Activated B cell treated with CpG ODN at 0.5 μM for 24 hours (primary cell): ENCODE results near the gene EDRF1. TPM values are rescaled to one million over a fixed set of nuclear protein-coding genes. Genes with fewer than 3 reads are reported as not detected.

ENCODE experiments used
- ATAC-seq: fragments of 200-7000 bp; cut with Tn5 transposase; one replicate; pipeline ENCODE4 v1.10.0; 2021; ENCODE audit warnings: low read depth, mild to moderate bottlenecking, moderate library complexity
- CTCF ChIA-PET: fragments of 350-600 bp; sonication (Branson Sonifier 250); formaldehyde crosslinking; loops from one replicate; lab custom pipeline; 2021; ENCODE audit warnings: antibody characterized with exemption; lab: Charles Lee
- POLR2A ChIA-PET: fragments of 350-600 bp; sonication (Branson Sonifier 250); formaldehyde crosslinking; loops from one replicate; lab custom pipeline; 2021; ENCODE audit warnings: antibody characterized with exemption; lab: Charles Lee
- DNase-seq: peaks from one replicate; pipeline ENCODE4 v3.0.0; 2022
- H3K27ac Mint-ChIP-seq: one replicate; pipeline ENCODE4 v1.8.0; 2020; ENCODE audit warnings: mixed read lengths
- H3K27me3 Mint-ChIP-seq: one replicate; pipeline ENCODE4 v1.8.0; 2021; ENCODE audit warnings: mixed read lengths
- H3K36me3 Mint-ChIP-seq: one replicate; pipeline ENCODE4 v1.8.0; 2021; ENCODE audit warnings: low read depth, mixed read lengths
- H3K4me1 Mint-ChIP-seq: one replicate; pipeline ENCODE4 v1.8.0; 2021; ENCODE audit warnings: mixed read lengths
- H3K4me3 Mint-ChIP-seq: one replicate; pipeline ENCODE4 v1.8.0; 2020; ENCODE audit warnings: mild to moderate bottlenecking, mixed read lengths
- H3K9me3 Mint-ChIP-seq: one replicate; pipeline ENCODE4 v1.8.0; 2020; ENCODE audit warnings: mixed read lengths
- CTCF ChIP-seq: fragments of 200-600 bp; IDR thresholded peaks from one replicate; pipeline ENCODE4 v1.8.0; 2022; ENCODE audit warnings: antibody characterized with exemption, mild to moderate bottlenecking
- intact Hi-C: fragments of 100-400 bp; cut with micrococcal nuclease; formaldehyde crosslinking; loops from one replicate; pipeline ENCODE4 v1.15.1; 2024
- total RNA-seq: library from RNA; stranded (reverse); gene quantifications from 2 replicates; pipeline ENCODE4 v1.2.3, GENCODE V29; 2022

Gene EDRF1
- total RNA-seq, 1 donor from 2014 or later, result 52.7 TPM

- POLR2A ChIA-PET, result no interaction called here
Measured at GRCh38 chr10:125765835-125766234, 46.3 kb downstream of the EDRF1 start.

GRCh38 chr10:125766511-125766910, 47.0 kb downstream of the EDRF1 start:
- Mint-ChIP-seq H3K9me3 (no peaks in the 10 kb centered on the region), H3K27ac (no peak overlapping the region), H3K27me3 (no peaks in the 10 kb centered on the region), H3K4me1 (no peaks in the 10 kb centered on the region), H3K4me3 (no peak overlapping the region), H3K36me3 (peaks cover 57% of the 10 kb centered on the region)
- intact Hi-C loops, result no loop called here
- TF ChIP-seq CTCF, result no peak
- DNase-seq (no peak), ATAC-seq (no peak)
- POLR2A ChIA-PET, result no interaction called here
- CTCF ChIA-PET, result no interaction called here

More at GRCh38 chr10:125765835-125766234, 46.3 kb downstream of the EDRF1 start:
- CTCF ChIA-PET, result no interaction called here
- no peak overlapping the region for H3K4me3 Mint-ChIP-seq
- no peak for ATAC-seq
- peaks cover 62% of the 10 kb centered on the region for H3K36me3 Mint-ChIP-seq
- intact Hi-C loops, result no loop called here
- TF ChIP-seq CTCF, result no peak
- H3K27ac Mint-ChIP-seq, result no peak overlapping the region
- no peaks in the 10 kb centered on the region for H3K27me3 Mint-ChIP-seq
- DNase-seq, result no peak
- H3K4me1 Mint-ChIP-seq, result no peaks in the 10 kb centered on the region
- no peaks in the 10 kb centered on the region for H3K9me3 Mint-ChIP-seq

GRCh38 chr10:125768219-125768855, 48.8 kb downstream of the EDRF1 start:
- Mint-ChIP-seq H3K27ac (no peak overlapping the region), H3K36me3 (peaks cover 43% of the 10 kb centered on the region), H3K9me3 (no peaks in the 10 kb centered on the region), H3K4me1 (no peaks in the 10 kb centered on the region), H3K4me3 (no peak overlapping the region), H3K27me3 (no peaks in the 10 kb centered on the region)
- intact Hi-C loops, result no loop called here
- DNase-seq, result no peak
- TF ChIP-seq CTCF, result no peak
- CTCF ChIA-PET, result no interaction called here
- no peak for ATAC-seq
- POLR2A ChIA-PET, result no interaction called here

GRCh38 chr10:125769175-125769574, 49.7 kb downstream of the EDRF1 start:
- intact Hi-C loops, result no loop called here
- CTCF ChIA-PET, result no interaction called here

GRCh38 chr10:125770844-125771243, 51.3 kb downstream of the EDRF1 start:
- peaks cover 19% of the 10 kb centered on the region for H3K36me3 Mint-ChIP-seq
- no peak overlapping the region for H3K4me3 Mint-ChIP-seq
- TF ChIP-seq CTCF, result no peak
- H3K9me3 Mint-ChIP-seq, result no peaks in the 10 kb centered on the region
- H3K4me1 Mint-ChIP-seq, result no peaks in the 10 kb centered on the region
- no peak for DNase-seq
- CTCF ChIA-PET, result no interaction called here
- POLR2A ChIA-PET, result no interaction called here
- no peak overlapping the region for H3K27ac Mint-ChIP-seq
- intact Hi-C loops, result no loop called here
- peaks cover 3% of the 10 kb centered on the region for H3K27me3 Mint-ChIP-seq
- ATAC-seq, result no peak

More at GRCh38 chr10:125769175-125769574, 49.7 kb downstream of the EDRF1 start:
- Mint-ChIP-seq H3K4me1 (no peaks in the 10 kb centered on the region), H3K36me3 (peaks cover 35% of the 10 kb centered on the region), H3K27me3 (no peaks in the 10 kb centered on the region), H3K27ac (no peak overlapping the region), H3K9me3 (no peaks in the 10 kb centered on the region), H3K4me3 (no peak overlapping the region)
- POLR2A ChIA-PET, result no interaction called here
- no peak for TF ChIP-seq CTCF
- no peak for DNase-seq
- no peak for ATAC-seq
